Activated CD4-positive, alpha-beta memory T cell treated with anti-CD3 and anti-CD28 coated beads, Interleukin-2, amount 10 ng/mL, durations not matched to agents 7 days and 5 days (primary cell): ENCODE measurements around the gene UROD. TPM values are rescaled to one million over a fixed set of nuclear protein-coding genes. Genes with fewer than 3 reads are reported as not detected.

Experiments used
- CTCF ChIA-PET: fragments of 350-600 bp; sonication (Branson Sonifier 250); formaldehyde crosslinking; loops from one replicate; lab custom pipeline; 2021; ENCODE audit warnings: antibody characterized with exemption, inconsistent platforms; lab: Charles Lee
- POLR2A ChIA-PET: fragments of 350-600 bp; sonication (Branson Sonifier 250); formaldehyde crosslinking; loops from one replicate; lab custom pipeline; 2021; ENCODE audit warnings: antibody characterized with exemption; lab: Charles Lee
- DNase-seq: peaks from one replicate; pipeline ENCODE4 v3.0.0-alpha.2; 2020
- H3K27ac Mint-ChIP-seq: one replicate; pipeline ENCODE4 v1.8.0; 2021; ENCODE audit warnings: mild to moderate bottlenecking, mixed read lengths
- H3K27me3 Mint-ChIP-seq: one replicate; pipeline ENCODE4 v1.8.0; 2021; ENCODE audit warnings: mixed read lengths
- H3K36me3 Mint-ChIP-seq: one replicate; pipeline ENCODE4 v1.8.0; 2021; ENCODE audit warnings: low read depth, mixed read lengths
- H3K4me1 Mint-ChIP-seq: one replicate; pipeline ENCODE4 v1.8.0; 2021; ENCODE audit warnings: mixed read lengths
- H3K4me3 Mint-ChIP-seq: one replicate; pipeline ENCODE4 v1.8.0; 2021; ENCODE audit warnings: mild to moderate bottlenecking, mixed read lengths
- H3K9me3 Mint-ChIP-seq: one replicate; pipeline ENCODE4 v1.8.0; 2021; ENCODE audit warnings: mixed read lengths
- total RNA-seq, 2 experiments: library from RNA; stranded (reverse); gene quantifications; one replicate each; pipeline ENCODE4 v1.2.3, GENCODE V29; 2021

Gene UROD
- total RNA-seq, 2 experiments from 2014 or later, result 67.1 to 74.9 TPM

DNA sequence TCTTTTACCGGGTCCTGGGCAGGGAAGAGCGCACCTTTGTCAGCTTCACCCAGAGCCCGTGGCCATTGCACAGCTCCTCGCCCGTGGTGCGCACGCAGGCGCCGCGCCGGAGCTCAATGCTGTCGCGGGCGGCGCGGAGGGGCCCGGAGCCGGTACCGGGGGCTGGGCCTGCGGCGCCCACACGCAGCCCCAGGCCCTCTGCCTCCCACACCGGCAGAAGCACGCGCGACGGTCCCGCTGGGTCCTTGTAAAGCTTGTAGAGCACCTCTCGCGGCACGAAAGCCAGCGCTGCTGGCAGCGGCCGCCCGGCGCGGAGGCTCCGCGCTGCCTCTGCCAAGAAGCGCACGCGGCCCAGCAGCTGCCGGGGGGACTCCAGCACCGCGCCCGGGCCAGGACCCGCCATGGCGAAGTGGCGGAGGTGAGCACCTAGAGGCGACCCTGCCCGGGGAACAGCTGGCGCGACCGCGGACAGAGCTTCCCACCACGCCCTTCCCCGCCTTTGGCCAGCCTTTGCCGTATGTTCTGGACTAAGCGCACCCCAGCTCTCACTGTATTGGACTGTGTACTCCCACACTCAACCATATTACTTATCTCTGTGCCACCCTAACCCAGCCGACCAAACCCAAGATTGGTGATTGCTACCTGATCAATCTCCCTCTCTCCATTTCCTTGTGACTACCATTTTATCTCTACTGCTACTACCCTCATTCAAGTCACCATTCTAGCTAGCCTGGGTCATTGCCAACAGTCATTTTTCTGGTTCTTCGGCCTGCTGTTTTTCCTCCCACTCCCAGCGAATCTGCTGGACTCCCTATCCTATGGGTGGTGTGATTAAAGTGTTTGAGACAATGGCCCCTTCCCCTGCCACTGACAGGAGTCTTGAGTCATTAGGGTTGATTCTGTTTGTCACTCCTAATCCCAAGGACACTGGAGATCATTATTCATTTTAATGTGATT is 921 bp upstream of the UROD start, which contains the start of gene HECTD3:
Gene HECTD3, minus strand, starts transcription at position 470 of the 957 bp plus-strand sequence. Its CDS starts 67 bp downstream, at position 403.
- Mint-ChIP-seq H3K9me3 (no peaks in the 10 kb centered on the region), H3K36me3 (peaks cover 32% of the 10 kb centered on the region), H3K27me3 (no peaks in the 10 kb centered on the region), H3K4me3 (peak within 1 kb of the TSS; percentile 81), H3K27ac (peak within 1 kb of the TSS; percentile 85), H3K4me1 (peaks cover 47% of the 10 kb centered on the region)
- peak; percentile 77 for DNase-seq
- CTCF ChIA-PET, result interaction anchor here (0.7 to 12.8 kb wide), 22 partner anchors 8 to 489 kb away, joined by 3 to 331 read pairs (median 10); partner anchors contain the start of genes CCDC163, EIF2B3, MMACHC and MUTYH
- POLR2A ChIA-PET, result interaction anchor here (0.6 to 5.8 kb wide), 52 partner anchors 8 to 820 kb away, joined by 3 to 76 read pairs (median 4); partner anchors contain the start of genes AKR1A1, ARMH1, BEST4 and BTBD19

DNA sequence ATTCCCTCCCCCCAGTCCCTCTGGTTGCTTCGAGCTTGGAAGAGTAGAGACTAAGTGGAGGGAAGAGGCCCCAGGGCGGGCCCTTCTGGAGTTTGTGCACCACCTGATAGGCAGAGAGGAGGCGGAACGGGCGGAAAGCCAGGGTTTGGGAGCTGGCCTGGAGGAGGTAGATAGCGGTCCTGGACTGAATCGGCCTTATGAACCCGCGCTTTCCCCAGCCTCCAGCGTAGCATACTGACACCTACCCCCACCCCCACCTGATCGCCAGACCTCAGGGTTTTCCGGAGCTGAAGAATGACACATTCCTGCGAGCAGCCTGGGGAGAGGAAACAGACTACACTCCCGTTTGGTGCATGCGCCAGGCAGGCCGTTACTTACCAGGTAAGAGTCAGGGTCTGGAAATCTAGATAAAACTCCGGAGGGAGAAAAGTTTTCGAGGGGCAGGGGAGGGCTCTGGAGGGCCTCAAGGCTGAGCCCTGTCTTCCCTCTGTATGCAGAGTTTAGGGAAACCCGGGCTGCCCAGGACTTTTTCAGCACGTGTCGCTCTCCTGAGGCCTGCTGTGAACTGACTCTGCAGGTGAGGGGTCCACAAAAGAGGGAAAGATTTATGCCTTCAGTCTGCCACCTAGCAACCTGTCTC is 705 bp downstream of the UROD start:
- CTCF ChIA-PET, result interaction anchor here (0.6 to 12.8 kb wide), 18 partner anchors 22 to 739 kb away, joined by 3 to 331 read pairs (median 12); partner anchors contain the start of genes EIF2B3, MUTYH, PLK3 and RNU5D-1
- no peaks in the 10 kb centered on the region for H3K27me3 Mint-ChIP-seq
- H3K9me3 Mint-ChIP-seq, result no peaks in the 10 kb centered on the region
- H3K4me1 Mint-ChIP-seq, result peaks cover 47% of the 10 kb centered on the region
- POLR2A ChIA-PET, result interaction anchor here (0.8 to 5.8 kb wide), 23 partner anchors 16 to 571 kb away, joined by 3 to 76 read pairs (median 14); partner anchors contain the start of genes BTBD19, DYNLT4, EIF2B3 and HPDL
- H3K36me3 Mint-ChIP-seq, result peaks cover 20% of the 10 kb centered on the region
- peak; percentile 32 for DNase-seq
- H3K4me3 Mint-ChIP-seq, result peak overlapping the region; percentile 81
- H3K27ac Mint-ChIP-seq, result peak overlapping the region; percentile 85

DNA sequence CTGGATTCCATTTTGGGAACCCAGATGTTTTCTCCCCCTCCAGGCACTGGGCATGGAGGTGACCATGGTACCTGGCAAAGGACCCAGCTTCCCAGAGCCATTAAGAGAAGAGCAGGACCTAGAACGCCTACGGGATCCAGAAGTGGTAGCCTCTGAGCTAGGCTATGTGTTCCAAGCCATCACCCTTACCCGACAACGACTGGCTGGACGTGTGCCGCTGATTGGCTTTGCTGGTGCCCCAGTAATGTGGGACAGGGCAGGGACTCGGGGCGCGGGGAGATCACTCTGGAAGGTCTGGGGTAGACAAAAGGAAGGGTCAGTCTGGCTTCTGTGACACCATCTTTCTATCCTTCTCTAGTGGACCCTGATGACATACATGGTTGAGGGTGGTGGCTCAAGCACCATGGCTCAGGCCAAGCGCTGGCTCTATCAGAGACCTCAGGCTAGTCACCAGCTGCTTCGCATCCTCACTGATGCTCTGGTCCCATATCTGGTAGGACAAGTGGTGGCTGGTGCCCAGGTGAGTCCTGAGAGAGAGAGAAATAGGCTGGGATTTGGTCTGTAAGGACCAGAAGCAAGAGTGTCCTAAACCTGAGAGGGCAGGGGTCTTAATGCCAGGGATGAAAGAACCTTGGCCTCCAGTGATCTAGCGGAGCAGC is 1.6 kb downstream of the UROD start:
- POLR2A ChIA-PET, result interaction anchor here (0.7 to 5.8 kb wide), 13 partner anchors 28 to 326 kb away, joined by 3 to 61 read pairs (median 6); partner anchors contain the start of genes EIF2B3, MUTYH, RNU5D-1 and RPS8
- peaks cover 47% of the 10 kb centered on the region for H3K4me1 Mint-ChIP-seq
- H3K36me3 Mint-ChIP-seq, result peaks cover 13% of the 10 kb centered on the region
- CTCF ChIA-PET, result interaction anchor here (0.6 to 12.8 kb wide), 20 partner anchors 17 to 555 kb away, joined by 3 to 331 read pairs (median 5); partner anchors contain the start of genes EIF2B3, MUTYH, PLK3 and RNU5D-1
- no peaks in the 10 kb centered on the region for H3K9me3 Mint-ChIP-seq
- peak overlapping the region; percentile 81 for H3K4me3 Mint-ChIP-seq
- no peak for DNase-seq
- no peaks in the 10 kb centered on the region for H3K27me3 Mint-ChIP-seq
- H3K27ac Mint-ChIP-seq, result no peak overlapping the region

DNA sequence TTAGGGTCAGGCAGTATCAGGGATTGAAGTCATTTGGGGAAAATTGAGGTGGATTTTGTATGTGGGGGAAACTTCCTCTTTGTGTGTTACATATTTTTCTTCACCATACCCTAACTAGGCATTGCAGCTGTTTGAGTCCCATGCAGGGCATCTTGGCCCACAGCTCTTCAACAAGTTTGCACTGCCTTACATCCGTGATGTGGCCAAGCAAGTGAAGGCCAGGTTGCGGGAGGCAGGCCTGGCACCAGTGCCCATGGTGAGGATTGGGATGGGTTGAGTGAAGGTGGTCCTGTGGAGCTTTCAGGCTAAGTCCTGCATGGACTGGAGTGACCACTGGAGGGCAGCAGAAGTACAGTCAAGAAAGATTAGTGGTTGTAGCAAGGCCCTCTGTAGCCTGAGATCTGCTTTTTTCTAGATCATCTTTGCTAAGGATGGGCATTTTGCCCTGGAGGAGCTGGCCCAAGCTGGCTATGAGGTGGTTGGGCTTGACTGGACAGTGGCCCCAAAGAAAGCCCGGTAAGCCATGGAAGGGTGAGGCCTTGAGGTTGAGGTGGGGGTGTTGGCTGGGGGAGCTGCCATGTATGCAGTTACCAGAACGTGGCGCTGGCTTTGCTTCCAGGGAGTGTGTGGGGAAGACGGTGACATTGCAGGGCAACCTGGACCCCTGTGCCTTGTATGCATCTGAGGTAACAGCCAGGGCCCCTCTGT is 2.4 kb downstream of the UROD start:
- H3K4me3 Mint-ChIP-seq, result peak overlapping the region; percentile 12
- DNase-seq, result peak; percentile 81
- ChIA-PET POLR2A (interaction anchor here (0.6 to 5.8 kb wide), 16 partner anchors 28 to 571 kb away, joined by 3 to 43 read pairs (median 4); partner anchors contain the start of genes EIF2B3, MUTYH, RNU5D-1 and RPS8), CTCF (interaction anchor here (0.6 to 12.8 kb wide), 21 partner anchors 16 to 554 kb away, joined by 3 to 331 read pairs (median 4); partner anchors contain the start of genes EIF2B3, MUTYH, PLK3 and TESK2)
- peak overlapping the region; percentile 13 for H3K27ac Mint-ChIP-seq
- H3K36me3 Mint-ChIP-seq, result peaks cover 7% of the 10 kb centered on the region
- H3K27me3 Mint-ChIP-seq, result no peaks in the 10 kb centered on the region
- H3K4me1 Mint-ChIP-seq, result peaks cover 43% of the 10 kb centered on the region
- no peaks in the 10 kb centered on the region for H3K9me3 Mint-ChIP-seq

DNA sequence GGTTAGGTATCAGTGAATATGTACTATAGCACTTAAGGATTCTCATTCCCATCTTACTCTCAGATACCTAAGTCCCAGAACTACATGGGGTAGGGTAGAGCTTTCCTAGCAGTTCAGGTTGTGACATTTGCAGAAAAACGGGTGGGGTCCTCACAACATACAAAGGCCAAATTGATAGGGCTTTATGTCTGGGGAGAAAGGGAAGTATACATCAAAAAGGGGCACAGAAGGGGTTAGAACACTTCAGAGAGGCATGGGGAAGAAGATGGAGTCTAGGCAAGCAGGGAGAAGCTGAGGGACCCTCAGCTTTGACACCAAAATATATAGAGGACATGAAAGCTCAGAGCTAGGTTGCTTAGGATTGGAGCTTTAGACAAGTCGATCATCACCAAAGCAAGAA is 3.6 kb downstream of the UROD start:
- CTCF ChIA-PET, result interaction anchor here (0.6 to 12.8 kb wide), 4 partner anchors 15 to 476 kb away, joined by 4 to 331 read pairs (median 56); partner anchors contain the start of genes MUTYH, TESK2 and TOE1
- H3K9me3 Mint-ChIP-seq, result no peaks in the 10 kb centered on the region
- H3K36me3 Mint-ChIP-seq, result peaks cover 7% of the 10 kb centered on the region
- POLR2A ChIA-PET, result no interaction called here
- no peak overlapping the region for H3K27ac Mint-ChIP-seq
- H3K4me1 Mint-ChIP-seq, result peaks cover 32% of the 10 kb centered on the region
- H3K27me3 Mint-ChIP-seq, result no peaks in the 10 kb centered on the region
- DNase-seq, result no peak
- H3K4me3 Mint-ChIP-seq, result no peak overlapping the region

DNA sequence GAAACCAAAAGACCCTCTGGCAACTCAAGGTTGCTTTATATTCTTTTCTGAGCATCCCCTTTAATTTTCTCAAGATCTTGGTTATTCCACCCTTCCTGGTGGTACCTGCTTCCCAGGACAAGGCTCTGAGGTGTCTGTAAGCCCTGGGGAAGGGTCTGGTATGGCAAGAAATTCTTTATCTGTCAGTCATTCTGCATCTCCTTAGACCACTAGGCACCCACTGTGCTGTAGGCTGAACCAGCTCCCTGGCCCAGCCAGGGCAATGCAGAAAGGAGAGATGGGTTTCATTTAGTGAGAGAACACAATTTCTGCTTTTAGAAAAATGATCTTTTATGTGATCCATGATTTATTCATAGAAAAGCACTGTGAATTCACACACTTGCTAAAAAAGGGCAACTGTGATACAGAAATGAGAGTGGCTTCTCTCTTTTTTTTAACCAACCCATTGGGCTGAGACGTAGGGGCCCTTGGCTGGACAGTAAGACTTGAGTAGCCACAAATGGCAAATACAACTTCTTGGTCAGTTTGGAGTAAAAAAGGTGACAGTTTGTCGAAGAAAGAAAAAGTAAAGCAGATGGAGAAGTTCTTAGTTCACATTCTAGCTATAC is 4.1 kb downstream of the UROD start:
- ChIA-PET CTCF (interaction anchor here (0.6 to 12.8 kb wide), 3 partner anchors 15 to 475 kb away, joined by 4 to 331 read pairs (median 104); partner anchors contain the start of gene TESK2), POLR2A (no interaction called here)
- Mint-ChIP-seq H3K27me3 (no peaks in the 10 kb centered on the region), H3K4me1 (peaks cover 32% of the 10 kb centered on the region), H3K4me3 (no peak overlapping the region), H3K9me3 (no peaks in the 10 kb centered on the region), H3K36me3 (peaks cover 7% of the 10 kb centered on the region), H3K27ac (no peak overlapping the region)
- no peak for DNase-seq

DNA sequence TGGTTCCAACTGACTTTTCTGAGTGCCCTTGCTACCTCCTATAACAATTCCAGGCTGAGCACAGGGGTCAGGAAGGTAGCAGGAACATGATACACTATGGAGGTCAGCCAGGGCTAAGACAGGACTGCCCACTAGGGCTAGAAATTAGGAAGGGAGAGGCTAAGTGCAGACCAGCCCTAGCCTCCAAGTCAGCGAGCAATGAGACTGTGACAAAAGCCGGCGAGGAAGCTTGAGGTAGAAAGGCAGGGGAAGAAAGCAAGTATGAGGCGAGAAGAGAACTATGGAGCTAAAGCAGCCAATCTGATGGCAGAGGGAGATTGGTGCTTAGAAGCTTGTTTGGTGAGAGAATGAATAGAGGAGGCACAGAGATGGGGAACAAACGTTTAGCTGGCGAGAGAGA is 4.7 kb downstream of the UROD start:
- ChIA-PET CTCF (interaction anchor here (10.6 to 12.8 kb wide), 2 partner anchors 285 to 475 kb away, joined by 104 to 331 read pairs; partner anchors contain the start of gene TESK2), POLR2A (interaction anchor here (2.5 kb wide), 1 partner anchor 286 kb away, joined by 10 read pairs; no protein-coding TSS in a partner anchor)
- H3K27ac Mint-ChIP-seq, result no peak overlapping the region
- no peak for DNase-seq
- peaks cover 7% of the 10 kb centered on the region for H3K36me3 Mint-ChIP-seq
- H3K27me3 Mint-ChIP-seq, result no peaks in the 10 kb centered on the region
- H3K9me3 Mint-ChIP-seq, result no peaks in the 10 kb centered on the region
- peaks cover 26% of the 10 kb centered on the region for H3K4me1 Mint-ChIP-seq
- H3K4me3 Mint-ChIP-seq, result no peak overlapping the region

DNA sequence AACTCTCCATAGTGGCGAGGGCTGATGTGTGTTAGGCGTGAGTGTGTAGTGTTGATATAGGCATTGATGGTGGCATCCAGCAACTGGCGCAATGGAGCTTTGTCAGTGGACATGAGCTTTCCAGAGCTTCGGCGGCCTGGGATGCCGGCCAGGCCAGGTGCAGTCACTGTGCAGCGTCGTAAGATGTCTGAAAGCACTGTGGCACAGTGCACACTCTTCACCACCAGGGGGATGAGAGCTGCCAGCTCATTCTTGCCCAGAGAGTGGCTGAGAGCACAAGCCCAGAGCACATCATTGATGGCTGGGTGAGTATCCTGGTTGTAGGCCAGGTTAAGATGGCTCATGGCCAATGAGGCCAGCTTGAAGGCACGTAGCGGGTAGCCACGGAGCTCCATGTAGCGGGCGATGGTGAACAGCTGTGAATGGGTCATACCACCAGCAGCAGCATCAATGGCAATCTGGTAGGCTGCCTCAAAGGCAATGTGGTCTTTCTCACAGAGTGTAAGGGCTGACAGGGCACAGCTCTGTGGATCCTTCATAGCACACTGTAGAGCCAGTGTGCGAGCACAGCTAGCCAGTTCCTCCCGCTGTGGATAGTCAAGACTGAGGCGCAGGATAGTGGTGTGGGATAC is 6.7 kb downstream of the UROD start:
- DNase-seq, result peak; percentile 66
- peaks cover 10% of the 10 kb centered on the region for H3K4me1 Mint-ChIP-seq
- no peak overlapping the region for H3K4me3 Mint-ChIP-seq
- ChIA-PET CTCF (interaction anchor here (0.6 to 12.8 kb wide), 15 partner anchors 8 to 473 kb away, joined by 3 to 331 read pairs (median 5); partner anchors contain the start of genes EIF2B3, HECTD3, MUTYH and TESK2), POLR2A (interaction anchor here (1.1 to 2.5 kb wide), 4 partner anchors 199 to 321 kb away, joined by 3 to 10 read pairs (median 4); partner anchors contain the start of genes MUTYH and TOE1)
- no peaks in the 10 kb centered on the region for H3K9me3 Mint-ChIP-seq
- no peaks in the 10 kb centered on the region for H3K27me3 Mint-ChIP-seq
- H3K27ac Mint-ChIP-seq, result no peak overlapping the region
- peaks cover 7% of the 10 kb centered on the region for H3K36me3 Mint-ChIP-seq

DNA sequence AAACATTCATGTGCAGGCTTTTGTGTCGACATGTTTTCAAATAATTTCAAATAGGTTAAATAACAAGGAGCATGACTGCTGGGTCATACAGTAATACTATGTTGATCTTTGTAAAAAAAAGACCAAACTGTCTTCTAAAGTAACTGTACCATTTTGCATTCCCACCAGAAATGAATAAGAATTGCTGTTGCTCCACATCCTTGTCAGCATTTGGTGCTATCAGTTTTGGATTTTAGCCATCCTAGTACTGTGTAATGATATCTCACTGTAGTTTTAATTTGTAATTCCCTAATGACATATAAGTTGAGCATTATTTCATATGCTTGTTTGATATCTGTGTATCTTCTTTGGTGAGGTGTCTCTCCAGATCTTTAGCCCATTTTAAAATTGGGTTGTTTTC is 11.6 kb downstream of the UROD start:
- DNase-seq, result no peak
- Mint-ChIP-seq H3K4me3 (no peak overlapping the region), H3K27ac (no peak overlapping the region), H3K4me1 (peaks cover 11% of the 10 kb centered on the region), H3K9me3 (no peaks in the 10 kb centered on the region), H3K36me3 (no peaks in the 10 kb centered on the region), H3K27me3 (peaks cover 13% of the 10 kb centered on the region)
- ChIA-PET CTCF (no interaction called here), POLR2A (no interaction called here)

DNA sequence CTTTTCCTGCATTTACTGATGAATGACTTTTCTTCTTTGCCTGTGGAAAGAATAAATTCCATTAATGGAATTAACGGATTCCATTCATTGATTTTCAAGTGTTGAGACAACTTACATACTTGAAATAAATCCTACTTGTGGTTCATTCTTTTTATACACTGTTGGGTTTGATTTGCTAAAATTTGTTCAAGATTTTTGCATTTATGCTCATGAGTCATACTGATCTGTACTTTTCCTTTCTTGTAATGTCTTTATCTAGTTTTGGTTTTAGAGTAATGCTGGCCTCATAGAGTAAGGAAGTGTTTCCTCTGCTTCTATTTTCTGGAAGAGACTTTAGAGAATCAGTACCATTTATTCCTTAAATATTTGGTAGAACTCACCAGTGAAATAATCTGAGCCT is 14.4 kb downstream of the UROD start:
- H3K4me1 Mint-ChIP-seq, result peaks cover 11% of the 10 kb centered on the region
- H3K27ac Mint-ChIP-seq, result no peak overlapping the region
- ChIA-PET POLR2A (no interaction called here), CTCF (no interaction called here)
- no peak overlapping the region for H3K4me3 Mint-ChIP-seq
- H3K27me3 Mint-ChIP-seq, result peaks cover 13% of the 10 kb centered on the region
- DNase-seq, result no peak
- no peaks in the 10 kb centered on the region for H3K9me3 Mint-ChIP-seq
- H3K36me3 Mint-ChIP-seq, result no peaks in the 10 kb centered on the region
